ENCODE measurements around the gene SLC2A14. TPM values are rescaled to one million over a fixed set of nuclear protein-coding genes. Genes with fewer than 3 reads are reported as not detected.
"Not testable (repeated sequence)": the region's sequence is repeated elsewhere in the genome, so short reads cannot be mapped to it uniquely, and the experiment has no call there.

The SLC2A14 gene
- total and polyA plus RNA-seq, 7 donors: 0.04 to 1.4 TPM; not detected in 5

DNA sequence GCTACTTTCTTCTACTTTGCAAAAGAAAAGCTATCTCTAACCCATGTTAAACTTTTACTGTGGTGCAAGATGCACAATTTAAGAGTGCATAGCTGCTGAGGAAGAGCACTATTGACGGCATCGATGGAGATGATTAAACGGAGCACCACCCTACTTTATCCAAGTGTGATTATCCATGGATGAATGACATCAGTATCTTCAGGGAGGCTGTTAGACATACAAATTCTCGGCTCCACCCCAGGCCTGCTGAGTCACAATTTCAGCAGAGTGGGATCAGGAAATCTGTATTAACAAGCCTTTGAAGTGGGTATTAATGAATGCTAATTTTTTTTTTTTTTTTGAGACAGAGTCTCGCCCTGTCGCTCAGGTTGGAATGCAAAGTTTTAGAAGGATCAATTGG is 16.2 kb downstream of the SLC2A14 start:
- Histone ChIP-seq H3K27me3 (no peaks in the 10 kb centered on the region), H3K4me3 (no peak overlapping the region), H3K9me3 (no peaks in the 10 kb centered on the region), H3K4me1 (peaks cover 0 to 12% (median 10%) of the 10 kb centered on the region in 4 donors), H3K27ac (no peak overlapping the region), H3K36me3 (no peaks in the 10 kb centered on the region)
- intact Hi-C loops (cut with DNase I): no loop called here
- 90% methylated on average over 6 of the region's 6 CpGs for WGBS, 2 donors
- TF ChIP-seq EP300 (IDR thresholded peaks at IDR 0.05): no peak
- no peak for TF ChIP-seq POLR2A (IDR thresholded peaks at IDR 0.05)
- TF ChIP-seq POLR2AphosphoS5 (IDR thresholded peaks at IDR 0.05): no peak
- TF ChIP-seq, protein P1, sequence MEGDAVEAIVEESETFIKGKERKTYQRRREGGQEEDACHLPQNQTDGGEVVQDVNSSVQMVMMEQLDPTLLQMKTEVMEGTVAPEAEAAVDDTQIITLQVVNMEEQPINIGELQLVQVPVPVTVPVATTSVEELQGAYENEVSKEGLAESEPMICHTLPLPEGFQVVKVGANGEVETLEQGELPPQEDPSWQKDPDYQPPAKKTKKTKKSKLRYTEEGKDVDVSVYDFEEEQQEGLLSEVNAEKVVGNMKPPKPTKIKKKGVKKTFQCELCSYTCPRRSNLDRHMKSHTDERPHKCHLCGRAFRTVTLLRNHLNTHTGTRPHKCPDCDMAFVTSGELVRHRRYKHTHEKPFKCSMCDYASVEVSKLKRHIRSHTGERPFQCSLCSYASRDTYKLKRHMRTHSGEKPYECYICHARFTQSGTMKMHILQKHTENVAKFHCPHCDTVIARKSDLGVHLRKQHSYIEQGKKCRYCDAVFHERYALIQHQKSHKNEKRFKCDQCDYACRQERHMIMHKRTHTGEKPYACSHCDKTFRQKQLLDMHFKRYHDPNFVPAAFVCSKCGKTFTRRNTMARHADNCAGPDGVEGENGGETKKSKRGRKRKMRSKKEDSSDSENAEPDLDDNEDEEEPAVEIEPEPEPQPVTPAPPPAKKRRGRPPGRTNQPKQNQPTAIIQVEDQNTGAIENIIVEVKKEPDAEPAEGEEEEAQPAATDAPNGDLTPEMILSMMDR (IDR thresholded peaks at IDR 0.05): no peak
- no peak for DNase-seq

DNA sequence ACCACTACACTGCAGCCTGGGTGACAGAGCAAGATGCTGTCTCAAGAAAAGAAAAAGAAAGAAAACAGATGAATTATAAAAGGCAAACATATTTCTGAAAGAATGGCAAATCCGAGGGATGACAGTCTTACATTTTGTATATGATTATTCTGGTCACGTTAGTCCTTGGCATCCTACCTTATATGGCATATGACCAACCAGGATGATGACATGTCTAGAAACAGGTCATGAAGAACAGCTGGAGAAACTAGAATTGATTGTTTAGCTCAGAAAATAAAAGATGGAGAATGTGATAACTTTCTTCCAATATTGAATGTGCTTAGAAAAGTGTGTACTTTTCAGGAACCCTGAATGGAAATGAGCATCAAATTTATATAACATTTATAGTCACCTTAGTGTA is 19.2 kb downstream of the SLC2A14 start:
- H3K27ac ChIP-seq: no peak overlapping the region
- intact Hi-C loops (cut with DNase I): no loop called here
- H3K27me3 ChIP-seq: no peaks in the 10 kb centered on the region
- TF ChIP-seq POLR2AphosphoS5 (IDR thresholded peaks at IDR 0.05): no peak
- TF ChIP-seq, protein P1 (IDR thresholded peaks at IDR 0.05): no peak
- no peak for TF ChIP-seq POLR2A (IDR thresholded peaks at IDR 0.05)
- no peak for TF ChIP-seq EP300 (IDR thresholded peaks at IDR 0.05)
- DNase-seq: no peak
- H3K36me3 ChIP-seq: no peaks in the 10 kb centered on the region
- H3K4me1 ChIP-seq: no peaks in the 10 kb centered on the region
- 56 to 76% methylated on average over 2 of the region's 2 CpGs for WGBS, 2 donors
- no peaks in the 10 kb centered on the region for H3K9me3 ChIP-seq
- no peak overlapping the region for H3K4me3 ChIP-seq

DNA sequence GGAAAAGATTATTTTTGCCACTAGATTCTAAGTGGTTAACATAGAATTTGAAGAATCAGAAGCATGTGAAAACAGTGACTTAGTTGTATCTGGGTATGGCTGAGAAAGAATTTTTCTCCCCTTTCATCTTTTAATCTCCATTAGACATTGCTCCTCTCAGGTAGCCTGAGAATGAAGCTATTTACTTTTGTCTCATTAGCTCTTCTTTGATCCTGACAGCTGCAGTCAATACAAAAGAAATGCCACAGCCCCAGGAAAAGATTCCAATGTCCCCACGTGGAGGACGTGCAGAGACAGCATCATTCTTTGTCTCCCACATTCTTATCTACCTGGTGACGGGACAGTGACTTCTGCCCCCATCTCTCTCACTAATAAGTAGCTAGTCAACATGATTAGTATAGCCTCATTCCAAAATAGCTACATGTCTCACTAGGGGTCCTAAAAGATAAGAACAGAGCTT is 21.1 kb downstream of the SLC2A14 start:
- DNase-seq; H3K36me3 ChIP-seq; H3K9me3 ChIP-seq; H3K27ac ChIP-seq; H3K4me3 ChIP-seq; H3K4me1 ChIP-seq; intact Hi-C loops (cut with DNase I); H3K27me3 ChIP-seq: not testable (repeated sequence)
- WGBS, 2 donors: 26 to 39% methylated on average over 3 of the region's 3 CpGs

DNA sequence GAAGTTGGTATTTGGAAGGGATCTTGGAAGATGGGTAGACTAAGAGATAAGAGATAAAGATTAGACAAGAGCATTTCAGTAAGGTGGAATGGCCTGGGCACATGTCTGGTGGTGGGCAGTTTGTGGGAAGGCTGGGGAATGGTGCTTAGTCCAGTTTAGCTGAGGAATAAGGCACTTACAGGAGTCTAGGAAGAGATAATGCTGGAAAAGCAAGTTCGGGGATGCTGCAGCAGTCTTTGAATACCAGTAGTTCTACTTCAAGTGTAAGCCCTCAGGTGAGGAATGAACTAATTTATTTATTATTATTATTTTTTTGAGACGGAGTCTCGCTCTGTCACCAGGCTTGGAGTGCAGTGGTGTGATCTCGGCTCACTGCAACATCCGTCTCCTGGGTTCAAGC is 22.6 kb downstream of the SLC2A14 start:
- H3K27me3 ChIP-seq; intact Hi-C loops (cut with DNase I); H3K27ac ChIP-seq; H3K36me3 ChIP-seq; H3K4me1 ChIP-seq; H3K4me3 ChIP-seq; DNase-seq; H3K9me3 ChIP-seq: not testable (repeated sequence)
- 94 to 98% methylated on average over 5 of the region's 5 CpGs for WGBS, 2 donors

DNA sequence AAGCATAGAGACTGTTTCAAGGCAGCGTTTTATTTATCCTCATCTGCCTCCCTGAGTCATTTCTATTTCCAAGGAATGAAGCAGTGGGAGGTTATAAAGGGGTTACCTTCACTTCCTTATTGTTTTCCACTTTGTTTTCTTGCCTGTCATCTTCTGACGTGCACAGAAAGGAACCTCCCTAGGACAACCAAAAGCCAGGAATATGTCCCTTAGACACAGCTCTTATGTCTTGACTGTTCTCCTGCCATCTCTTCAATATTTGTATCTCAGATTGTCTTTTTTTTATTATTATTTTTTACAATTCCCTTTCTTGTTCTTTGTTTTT is 24.7 kb downstream of the SLC2A14 start:
- H3K36me3 ChIP-seq; intact Hi-C loops (cut with DNase I): not testable (repeated sequence)
- 9 to 28% methylated on average over 2 of the region's 2 CpGs for WGBS, 2 donors

DNA sequence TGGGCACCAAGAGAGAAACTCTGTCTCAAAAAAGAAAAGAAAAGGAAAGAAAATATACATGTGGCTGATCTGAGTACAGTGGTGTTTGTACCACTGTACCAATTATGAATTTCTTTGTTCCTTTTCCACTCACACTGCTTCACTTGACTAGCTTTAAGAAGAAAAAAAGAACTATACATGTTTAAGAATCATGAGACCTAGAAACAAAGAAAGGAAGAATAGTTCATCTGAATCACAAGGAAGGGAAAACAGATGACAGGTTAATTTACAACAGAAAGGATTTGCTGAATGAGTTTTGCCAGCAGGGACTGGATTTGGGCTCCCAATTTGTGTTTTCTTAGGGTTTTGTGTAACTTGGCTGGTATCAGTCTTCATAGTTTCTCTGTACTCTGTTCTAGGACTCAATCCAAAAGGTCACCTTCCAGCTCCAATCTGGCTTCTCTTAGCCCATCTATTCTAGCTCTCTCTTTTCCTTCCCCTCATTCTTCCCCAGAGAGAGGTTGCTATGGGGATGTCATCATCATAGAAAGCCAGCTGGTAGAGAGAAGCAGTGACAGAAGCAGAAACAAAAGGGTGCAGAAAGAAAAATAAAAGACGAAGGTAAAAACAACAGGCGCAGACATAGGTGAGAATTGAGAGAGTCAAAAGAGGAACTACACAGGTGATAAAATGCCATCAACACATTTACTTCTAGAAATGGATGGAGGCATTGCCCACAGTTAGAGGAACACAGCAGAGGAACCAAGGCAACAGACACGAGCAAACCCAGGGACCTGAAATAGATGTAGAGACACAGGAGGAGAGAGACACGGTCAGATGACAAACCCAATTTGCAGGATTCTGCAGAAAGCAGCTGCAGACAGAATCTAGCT is 25.3 kb downstream of the SLC2A14 start:
- H3K27me3 ChIP-seq; H3K27ac ChIP-seq; DNase-seq; H3K36me3 ChIP-seq; H3K4me1 ChIP-seq; H3K4me3 ChIP-seq; intact Hi-C loops (cut with DNase I); H3K9me3 ChIP-seq: not testable (repeated sequence)
- WGBS, 2 donors: 33 to 72% methylated on average over 2 of the region's 4 CpGs

More for the DNA sequence above, 24.7 kb downstream of the SLC2A14 start:
- H3K4me3 ChIP-seq, H3K27ac ChIP-seq, H3K4me1 ChIP-seq, H3K9me3 ChIP-seq, DNase-seq, H3K27me3 ChIP-seq: not testable (repeated sequence)

DNA sequence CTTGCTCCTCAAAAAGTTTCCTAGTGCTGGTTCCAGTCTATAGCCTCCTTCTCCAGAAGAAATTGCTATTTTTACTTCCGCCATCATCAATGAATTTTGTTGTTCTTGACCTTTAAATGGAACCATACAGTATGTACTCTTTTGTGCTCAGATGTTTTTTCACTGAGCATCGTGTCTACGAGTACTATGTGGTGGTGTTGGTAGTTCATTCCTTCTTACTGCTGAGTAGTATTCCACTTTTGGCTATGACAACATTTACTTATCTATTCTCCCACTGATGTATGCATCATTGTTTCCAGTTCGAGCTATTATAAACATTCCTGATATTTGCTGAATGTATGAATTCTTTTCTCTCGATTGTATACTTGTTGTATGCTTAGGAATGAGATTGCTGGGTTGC is 28.6 kb downstream of the SLC2A14 start:
- DNase-seq: no peak
- Histone ChIP-seq H3K9me3 (no peaks in the 10 kb centered on the region), H3K4me1 (no peaks in the 10 kb centered on the region), H3K27me3 (peaks cover 0 to 4% (median 0%) of the 10 kb centered on the region in 3 donors), H3K36me3 (no peaks in the 10 kb centered on the region), H3K4me3 (no peak overlapping the region), H3K27ac (no peak overlapping the region)
- TF ChIP-seq POLR2A (IDR thresholded peaks at IDR 0.05) (no peak), EP300 (IDR thresholded peaks at IDR 0.05) (no peak), POLR2AphosphoS5 (IDR thresholded peaks at IDR 0.05) (no peak)
- TF ChIP-seq, protein P1 (IDR thresholded peaks at IDR 0.05): no peak
- 65 to 77% methylated on average over 5 of the region's 5 CpGs for WGBS, 2 donors
- intact Hi-C loops (cut with DNase I): no loop called here

DNA sequence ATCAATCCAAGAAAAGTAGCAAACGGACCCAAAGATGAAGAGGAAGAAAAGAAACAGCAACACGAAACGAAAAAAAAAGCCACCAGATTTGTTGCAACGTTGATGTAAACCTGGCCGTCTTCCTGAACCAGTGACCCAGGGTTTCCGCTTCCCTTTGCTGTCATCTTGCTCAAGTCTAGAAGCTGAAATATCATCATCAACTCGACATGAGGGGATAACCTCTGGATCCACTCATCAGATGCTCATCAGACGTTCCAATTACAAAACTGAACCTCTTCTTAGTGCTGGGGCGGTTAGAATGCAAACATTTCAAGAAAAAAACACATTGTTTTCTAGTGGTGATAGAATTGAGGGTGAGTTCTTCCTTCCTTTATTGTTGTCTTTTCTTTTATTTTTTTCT is 29.1 kb downstream of the SLC2A14 start:
- H3K36me3 ChIP-seq; intact Hi-C loops (cut with DNase I); DNase-seq; H3K27ac ChIP-seq; H3K4me1 ChIP-seq; H3K27me3 ChIP-seq; H3K9me3 ChIP-seq; H3K4me3 ChIP-seq: not testable (repeated sequence)
- 11 to 44% methylated on average over 4 of the region's 9 CpGs for WGBS, 2 donors

DNA sequence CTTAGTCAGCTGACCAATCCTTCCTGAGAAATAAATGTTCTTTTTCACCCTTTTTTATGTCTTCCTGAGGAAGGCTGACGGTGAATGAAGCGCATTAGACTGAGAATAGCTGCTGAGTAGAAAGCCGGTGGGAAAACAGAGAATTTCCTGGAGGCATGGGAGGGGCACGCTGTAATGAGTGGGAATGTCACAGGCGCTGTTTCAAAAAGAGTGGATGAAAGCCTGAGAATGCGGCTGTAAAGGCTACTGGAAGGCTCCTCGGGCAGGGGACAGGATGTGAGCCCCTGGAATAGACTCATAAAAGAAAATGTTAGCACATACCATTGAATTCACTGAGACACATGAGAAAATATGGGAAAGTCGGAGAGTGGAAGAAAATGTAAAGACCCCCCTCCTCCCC is 29.6 kb downstream of the SLC2A14 start:
- not testable (repeated sequence) for H3K4me1 ChIP-seq
- 29 to 37% methylated on average over 5 of the region's 8 CpGs for WGBS, 2 donors

More for the DNA sequence above, 29.6 kb downstream of the SLC2A14 start:
- DNase-seq; H3K9me3 ChIP-seq; H3K4me3 ChIP-seq; H3K36me3 ChIP-seq; H3K27me3 ChIP-seq; intact Hi-C loops (cut with DNase I); H3K27ac ChIP-seq: not testable (repeated sequence)
